NCI-H69 (cell line): ENCODE results near the gene ZDHHC13.
A peak's percentile ranks its signal among the peaks of the same experiment; 100 is the strongest.

Source experiments
- DNase-seq: peaks from one replicate; lab custom pipeline; 2025; lab: John Stamatoyannopoulos, UW

The ZDHHC13 gene

GRCh38 chr11:19116971-19117759 lies at the start of gene ZDHHC13:
Gene ZDHHC13, plus strand, starts transcription at chr11:19117168. Its CDS starts 82 bp downstream, at chr11:19117250.
- peak; percentile 97 for DNase-seq

- DNase-seq = peak; percentile 90
Measured at GRCh38 chr11:19071255-19071654, 45.7 kb upstream of the ZDHHC13 start.

GRCh38 chr11:19072464-19072863 lies 44.5 kb upstream of the ZDHHC13 start:
- DNase-seq = peak; percentile 11

- no peak for DNase-seq
Measured at GRCh38 chr11:19073454-19074415, 43.2 kb upstream of the ZDHHC13 start.

GRCh38 chr11:19075636-19076035 lies 41.3 kb upstream of the ZDHHC13 start:
- no peak for DNase-seq

- DNase-seq = peak; percentile 56
Measured at GRCh38 chr11:19076744-19077589, 40.0 kb upstream of the ZDHHC13 start.

GRCh38 chr11:19077965-19078364 lies 39.0 kb upstream of the ZDHHC13 start:
- DNase-seq = no peak

GRCh38 chr11:19079643-19080440 lies 37.1 kb upstream of the ZDHHC13 start:
- peak; percentile 16 for DNase-seq

- peak; percentile 26 for DNase-seq
Measured at GRCh38 chr11:19080579-19080993, 36.4 kb upstream of the ZDHHC13 start.

GRCh38 chr11:19083166-19083565 lies 33.8 kb upstream of the ZDHHC13 start:
- DNase-seq = no peak

GRCh38 chr11:19084661-19085315 lies 32.2 kb upstream of the ZDHHC13 start:
- DNase-seq = no peak

GRCh38 chr11:19087658-19088057 lies 29.3 kb upstream of the ZDHHC13 start:
- no peak for DNase-seq

- no peak for DNase-seq
Measured at GRCh38 chr11:19088791-19089190, 28.2 kb upstream of the ZDHHC13 start.

GRCh38 chr11:19089421-19089820 lies 27.5 kb upstream of the ZDHHC13 start:
- DNase-seq = no peak

GRCh38 chr11:19091366-19091765 lies 25.6 kb upstream of the ZDHHC13 start:
- DNase-seq = peak; percentile 45

- DNase-seq = no peak
Measured at GRCh38 chr11:19092342-19092741, 24.6 kb upstream of the ZDHHC13 start.

- no peak for DNase-seq
Measured at GRCh38 chr11:19092850-19093249, 24.1 kb upstream of the ZDHHC13 start.

- peak; percentile 40 for DNase-seq
Measured at GRCh38 chr11:19093976-19094375, 23.0 kb upstream of the ZDHHC13 start.

GRCh38 chr11:19094859-19095258 lies 22.1 kb upstream of the ZDHHC13 start:
- DNase-seq = no peak

GRCh38 chr11:19099093-19099492 lies 17.9 kb upstream of the ZDHHC13 start:
- DNase-seq = no peak
